Measurements from ENCODE around the gene GNAT3.

Gene GNAT3

GRCh38 chr7:80500325-80500724, 11.5 kb downstream of the GNAT3 start:
- no peak for DNase-seq (ENCODE audit: low read depth)

- DNase-seq (ENCODE audit: low read depth) = no peak
Observed at GRCh38 chr7:80499350-80499953, 12.4 kb downstream of the GNAT3 start.

- DNase-seq (ENCODE audit: low read depth) = no peak
Observed at GRCh38 chr7:80498481-80499349, 13.1 kb downstream of the GNAT3 start.

- DNase-seq (ENCODE audit: low read depth) = no peak
Observed at GRCh38 chr7:80496586-80496985, 15.3 kb downstream of the GNAT3 start.

- DNase-seq (ENCODE audit: low read depth) = no peak
Observed at GRCh38 chr7:80493121-80493849, 18.6 kb downstream of the GNAT3 start.

- no peak for DNase-seq (ENCODE audit: low read depth)
Observed at GRCh38 chr7:80491462-80491861, 20.4 kb downstream of the GNAT3 start.

- no peak for DNase-seq (ENCODE audit: low read depth)
Observed at GRCh38 chr7:80488851-80489370, 23.0 kb downstream of the GNAT3 start.

- no peak for DNase-seq (ENCODE audit: low read depth)
Observed at GRCh38 chr7:80488406-80488805, 23.5 kb downstream of the GNAT3 start.

GRCh38 chr7:80485721-80486120, 26.1 kb downstream of the GNAT3 start:
- DNase-seq (ENCODE audit: low read depth) = no peak

GRCh38 chr7:80482950-80483349, 28.9 kb downstream of the GNAT3 start:
- no peak for DNase-seq (ENCODE audit: low read depth)

- DNase-seq (ENCODE audit: low read depth) = no peak
Observed at GRCh38 chr7:80481196-80481884, 30.5 kb downstream of the GNAT3 start.

GRCh38 chr7:80480566-80480965, 31.3 kb downstream of the GNAT3 start:
- DNase-seq (ENCODE audit: low read depth) = no peak

- no peak for DNase-seq (ENCODE audit: low read depth)
Observed at GRCh38 chr7:80478683-80479082, 33.2 kb downstream of the GNAT3 start.

- no peak for DNase-seq (ENCODE audit: low read depth)
Observed at GRCh38 chr7:80476035-80476434, 35.8 kb downstream of the GNAT3 start.

- DNase-seq (ENCODE audit: low read depth) = no peak
Observed at GRCh38 chr7:80475383-80475782, 36.5 kb downstream of the GNAT3 start.

GRCh38 chr7:80473751-80474150, 38.1 kb downstream of the GNAT3 start:
- no peak for DNase-seq (ENCODE audit: low read depth)

- no peak for DNase-seq (ENCODE audit: low read depth)
Observed at GRCh38 chr7:80472491-80473200, 39.2 kb downstream of the GNAT3 start.

GRCh38 chr7:80468931-80469714, 42.7 kb downstream of the GNAT3 start:
- no peak for DNase-seq (ENCODE audit: low read depth)

- no peak for DNase-seq (ENCODE audit: low read depth)
Observed at GRCh38 chr7:80467069-80467468, 44.8 kb downstream of the GNAT3 start.

GRCh38 chr7:80466636-80467035, 45.2 kb downstream of the GNAT3 start:
- no peak for DNase-seq (ENCODE audit: low read depth)

GRCh38 chr7:80464211-80464610, 47.7 kb downstream of the GNAT3 start:
- DNase-seq (ENCODE audit: low read depth) = no peak

All from stimulated activated CD4-positive, alpha-beta T cell treated with anti-CD3 and anti-CD28 coated beads, Interleukin-2, amount 100 ng/mL, for 4 hours (primary cell).